Muscle of arm (tissue), 12 donors: ENCODE measurements around the gene ECHS1. TPM values are rescaled to one million over a fixed set of nuclear protein-coding genes. Genes with fewer than 3 reads are reported as not detected.
"Not testable (repeated sequence)": the region's sequence is repeated elsewhere in the genome, so short reads cannot be mapped to it uniquely, and the experiment has no call there.

Source experiments
- DNase-seq: peaks from one replicate; pipeline ENCODE4 v3.0.0-alpha.2; 2013
- polyA plus RNA-seq, 12 donors: library from polyadenylated mRNA; unstranded; fragments of 120-200 nt; gene quantifications; one replicate each; pipeline ENCODE4 v1.2.1, GENCODE V29; 2013; ENCODE audit not compliant: insufficient read length in 12 of 12

ECHS1 gene
- polyA plus RNA-seq, 12 donors = 62.5 to 133 (median 117) TPM; not detected in 1

DNA sequence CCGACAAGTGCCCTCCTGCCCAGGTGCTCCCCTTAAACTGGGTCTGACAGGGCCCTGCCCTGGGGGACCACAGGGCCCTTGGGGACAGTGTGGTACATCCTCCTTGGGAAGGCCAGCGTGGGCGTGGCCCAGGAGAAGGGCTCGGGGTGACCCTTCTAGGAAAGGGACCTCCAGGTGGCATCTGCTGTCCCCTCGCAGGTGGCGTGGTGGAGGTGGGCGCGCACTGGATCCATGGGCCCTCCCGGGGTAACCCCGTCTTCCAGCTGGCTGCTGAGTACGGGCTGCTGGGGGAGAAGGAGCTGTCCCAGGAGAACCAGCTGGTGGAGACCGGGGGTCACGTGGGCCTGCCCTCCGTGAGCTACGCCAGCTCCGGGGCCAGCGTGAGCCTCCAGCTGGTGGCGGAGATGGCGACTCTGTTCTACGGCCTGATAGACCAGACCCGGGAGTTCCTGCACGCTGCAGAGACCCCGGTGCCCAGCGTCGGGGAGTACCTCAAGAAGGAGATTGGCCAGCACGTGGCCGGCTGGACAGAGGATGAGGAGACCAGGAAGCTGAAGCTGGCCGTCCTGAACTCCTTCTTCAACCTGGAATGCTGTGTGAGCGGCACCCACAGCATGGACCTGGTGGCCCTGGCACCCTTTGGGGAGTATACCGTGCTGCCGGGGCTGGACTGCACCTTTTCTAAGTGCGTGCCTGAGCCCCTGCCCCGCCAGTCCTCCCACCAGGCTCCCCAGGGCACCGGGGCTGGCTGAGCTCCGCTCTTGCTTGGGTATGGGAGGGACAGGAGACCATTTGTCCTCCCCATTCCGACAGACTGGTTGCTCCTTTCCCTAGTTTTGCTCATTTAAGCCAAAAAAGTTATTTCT is 6.9 kb upstream of the ECHS1 start:
- no peak for DNase-seq

DNA sequence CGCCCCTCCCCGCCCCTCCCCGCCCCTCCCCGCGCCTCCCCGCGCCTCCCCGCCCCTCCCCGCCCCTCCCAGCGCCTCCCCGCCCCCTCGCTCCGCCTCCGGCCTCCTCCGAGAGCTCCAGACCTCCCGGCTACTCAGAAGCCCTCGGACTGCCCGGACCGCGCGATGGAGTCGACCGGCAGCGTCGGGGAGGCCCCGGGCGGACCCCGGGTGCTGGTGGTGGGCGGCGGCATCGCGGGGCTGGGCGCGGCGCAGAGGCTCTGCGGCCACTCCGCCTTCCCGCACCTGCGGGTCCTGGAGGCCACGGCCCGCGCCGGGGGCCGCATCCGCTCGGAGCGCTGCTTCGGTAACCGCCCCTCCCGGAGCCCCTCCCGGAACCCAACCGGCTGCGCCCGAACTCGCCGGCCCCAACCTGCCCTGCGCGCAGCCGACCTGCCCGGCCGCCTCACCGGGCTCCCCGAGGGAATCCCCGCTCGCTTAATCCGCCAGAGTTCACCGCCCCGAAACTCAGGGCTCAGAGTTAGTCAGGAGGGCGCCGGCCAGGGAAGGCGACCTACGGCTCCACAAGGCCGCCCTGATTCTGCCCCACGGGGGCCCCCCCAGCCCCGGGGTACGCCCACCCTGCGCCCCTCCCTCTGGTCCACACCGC is 6.1 kb upstream of the ECHS1 start, which contains the start of gene PAOX:
PAOX (plus strand) TSS at position 111 of the 649 bp plus-strand sequence; CDS start at position 166, 55 bp downstream.
- no peak for DNase-seq

DNA sequence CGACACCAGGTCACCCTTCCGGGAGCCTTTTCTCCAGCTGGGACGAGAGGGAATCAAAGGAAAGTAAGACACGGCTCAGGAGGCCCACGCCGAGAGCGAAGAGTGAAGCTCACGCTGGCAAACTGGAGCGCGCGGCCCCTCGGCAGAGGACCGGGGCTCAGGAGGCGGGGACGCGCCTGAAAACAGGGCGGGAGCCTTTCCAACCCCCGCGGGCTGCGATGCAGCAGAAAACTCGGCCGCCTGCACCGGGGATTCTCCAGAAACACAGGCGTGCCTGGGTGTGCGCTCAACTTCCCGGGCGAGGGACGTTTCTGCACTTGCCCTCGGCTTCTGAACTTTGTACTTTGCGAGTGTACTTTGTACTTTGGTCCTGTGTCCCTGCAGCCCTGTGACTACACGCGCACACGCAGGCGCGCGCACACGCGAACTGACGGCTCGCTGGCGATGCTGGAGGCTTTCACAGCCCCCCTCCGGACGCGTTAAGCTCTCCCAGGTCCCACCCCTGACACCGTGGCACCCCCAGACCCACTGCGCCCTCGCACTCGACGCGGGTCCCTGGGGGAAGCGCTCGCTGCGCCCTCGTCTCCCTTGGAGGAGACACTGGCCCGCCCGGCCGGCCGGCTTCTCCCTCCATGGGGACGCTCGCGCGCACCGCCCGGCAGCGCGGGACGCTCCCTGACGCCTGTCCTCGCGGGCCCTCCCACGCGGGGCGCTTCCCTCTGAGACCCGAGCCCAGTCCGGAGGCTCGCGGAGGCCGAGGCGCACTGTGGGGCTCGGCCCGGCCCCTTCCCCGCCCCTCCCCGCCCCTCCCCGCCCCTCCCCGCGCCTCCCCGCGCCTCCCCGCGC is 5.3 kb upstream of the ECHS1 start:
- DNase-seq = peak; percentile 69

DNA sequence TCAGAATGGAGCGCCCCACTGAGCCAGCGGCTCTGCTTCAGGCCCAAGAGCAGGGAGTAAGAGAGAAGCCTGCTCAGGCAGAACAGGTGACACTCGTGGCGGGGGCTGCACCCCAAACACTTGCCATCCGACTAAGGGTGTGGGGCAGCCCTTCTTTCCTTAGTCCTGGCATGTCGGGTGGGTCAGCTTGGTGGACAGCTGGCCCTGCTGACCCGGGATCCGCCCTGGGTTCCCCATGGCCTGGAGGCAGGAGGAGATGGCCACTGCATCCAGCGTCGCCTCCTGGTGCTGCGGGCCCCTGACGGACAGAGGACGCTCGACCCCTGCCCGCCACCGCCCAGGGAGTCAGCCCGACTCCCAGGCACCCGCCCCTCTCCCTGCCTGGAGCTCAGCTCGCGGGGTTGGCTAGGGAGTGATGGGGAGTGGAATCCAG is 4.7 kb upstream of the ECHS1 start:
- DNase-seq = no peak

DNA sequence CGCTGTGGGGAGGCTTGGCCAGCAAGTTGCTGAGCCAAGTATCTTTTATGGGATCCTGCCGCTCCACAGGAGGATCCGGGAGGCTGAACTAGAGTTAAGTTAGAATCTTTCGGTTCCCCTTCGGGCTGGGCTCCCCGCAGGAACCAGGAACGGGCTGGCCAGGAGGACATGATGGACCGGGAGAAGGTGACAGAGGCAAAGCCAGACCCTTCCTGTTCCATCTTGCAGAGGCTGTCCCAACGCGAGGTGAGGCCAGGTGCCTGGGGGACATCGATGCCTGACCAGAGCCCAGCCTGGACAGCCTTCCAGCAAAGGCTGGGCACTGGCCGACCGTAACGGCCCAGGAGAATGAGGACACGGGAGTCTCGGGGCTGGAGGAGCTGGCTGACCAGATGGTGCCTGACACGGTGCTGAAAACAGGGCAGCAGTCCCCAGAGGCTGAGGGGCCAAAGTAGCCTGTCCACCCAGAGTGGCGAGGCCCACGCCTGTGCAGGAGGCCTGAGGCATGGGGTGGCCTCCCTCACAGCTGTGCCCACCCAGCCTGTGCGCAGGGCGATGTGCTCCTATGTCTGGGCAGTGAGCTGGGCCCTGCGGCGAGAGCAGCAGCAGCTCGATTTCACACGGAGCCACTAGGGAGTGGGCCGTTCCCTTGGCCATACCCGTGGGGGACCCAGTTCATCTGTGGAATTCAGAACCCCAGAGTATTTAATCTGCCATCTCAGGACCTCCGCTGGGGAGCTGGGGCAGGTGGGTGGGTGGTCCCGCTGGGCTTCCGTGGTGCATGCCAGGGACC is 4.1 kb upstream of the ECHS1 start:
- DNase-seq = no peak

DNA sequence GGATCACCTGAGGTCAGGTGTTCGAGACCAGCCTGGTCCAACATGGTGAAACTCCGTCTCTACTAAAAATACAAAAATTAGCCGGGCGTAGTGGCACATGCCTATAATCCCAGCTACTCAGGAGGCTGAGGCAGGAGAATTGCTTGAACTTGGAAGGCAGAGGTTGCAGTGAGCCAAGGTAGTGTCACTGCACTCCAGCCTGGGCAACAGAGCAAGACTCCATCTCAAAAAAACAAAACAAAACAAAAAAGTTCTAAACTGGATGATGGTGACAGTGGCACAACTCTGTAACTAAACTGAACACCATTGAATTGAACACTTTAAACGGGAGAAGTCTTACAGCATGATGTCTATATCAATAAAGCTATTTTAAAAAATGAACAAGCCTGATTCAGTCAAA is 3.0 kb upstream of the ECHS1 start:
- not testable (repeated sequence) for DNase-seq

DNA sequence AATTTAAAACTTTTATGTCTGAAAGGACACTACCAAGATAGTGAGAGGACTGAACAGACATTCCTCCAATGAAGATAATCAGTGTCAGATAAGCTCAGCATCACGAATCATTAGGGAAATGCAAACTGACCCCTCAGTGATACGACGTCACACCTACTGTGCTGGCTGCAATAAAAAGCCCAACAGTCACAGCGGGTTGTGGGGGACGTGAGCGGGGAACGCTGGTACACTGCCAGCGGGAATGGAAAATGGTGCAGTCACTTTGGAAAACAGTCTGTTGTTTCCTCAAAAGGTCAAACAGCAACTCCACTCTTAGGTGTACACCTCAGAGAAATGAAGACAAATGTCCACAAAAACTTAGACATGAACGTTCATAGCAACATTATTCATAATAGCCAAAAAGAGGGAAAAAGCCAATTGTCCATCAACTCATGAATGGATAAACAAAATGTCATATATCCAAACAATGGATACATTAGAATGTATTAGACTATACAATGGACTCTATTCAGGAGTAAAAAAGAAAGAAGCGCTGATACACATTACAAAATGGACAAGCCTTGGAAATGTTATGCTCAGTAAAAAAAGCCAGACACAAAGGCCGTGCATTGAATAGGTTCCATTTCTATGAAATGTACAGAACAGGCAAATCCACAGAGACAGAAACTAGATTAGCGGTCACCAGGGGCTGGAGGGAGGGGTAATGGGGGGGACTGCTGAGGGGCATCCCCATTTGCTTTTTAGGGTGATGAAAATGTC is 2.4 kb upstream of the ECHS1 start:
- no peak for DNase-seq

DNA sequence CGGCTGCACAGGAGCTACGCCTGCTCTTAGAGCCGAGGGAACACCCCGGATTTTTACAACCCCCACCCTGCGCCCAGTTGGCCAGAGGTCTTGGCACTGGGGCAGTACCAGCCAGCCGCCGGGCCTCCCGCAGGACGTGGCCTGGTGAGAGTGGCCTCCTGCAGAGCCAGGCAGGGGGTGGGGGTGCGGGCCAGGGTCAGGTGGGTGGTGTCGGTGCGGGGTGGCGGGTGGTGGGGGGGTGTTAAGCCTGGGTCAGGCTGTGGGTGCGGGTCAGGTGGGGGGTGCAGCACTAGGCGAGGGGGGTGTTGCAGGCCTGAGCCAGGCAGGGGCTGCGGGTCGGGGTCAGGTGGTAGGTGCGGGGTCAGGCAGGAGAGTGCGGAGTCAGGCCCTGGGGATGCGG is 647 bp downstream of the ECHS1 start:
- no peak for DNase-seq

DNA sequence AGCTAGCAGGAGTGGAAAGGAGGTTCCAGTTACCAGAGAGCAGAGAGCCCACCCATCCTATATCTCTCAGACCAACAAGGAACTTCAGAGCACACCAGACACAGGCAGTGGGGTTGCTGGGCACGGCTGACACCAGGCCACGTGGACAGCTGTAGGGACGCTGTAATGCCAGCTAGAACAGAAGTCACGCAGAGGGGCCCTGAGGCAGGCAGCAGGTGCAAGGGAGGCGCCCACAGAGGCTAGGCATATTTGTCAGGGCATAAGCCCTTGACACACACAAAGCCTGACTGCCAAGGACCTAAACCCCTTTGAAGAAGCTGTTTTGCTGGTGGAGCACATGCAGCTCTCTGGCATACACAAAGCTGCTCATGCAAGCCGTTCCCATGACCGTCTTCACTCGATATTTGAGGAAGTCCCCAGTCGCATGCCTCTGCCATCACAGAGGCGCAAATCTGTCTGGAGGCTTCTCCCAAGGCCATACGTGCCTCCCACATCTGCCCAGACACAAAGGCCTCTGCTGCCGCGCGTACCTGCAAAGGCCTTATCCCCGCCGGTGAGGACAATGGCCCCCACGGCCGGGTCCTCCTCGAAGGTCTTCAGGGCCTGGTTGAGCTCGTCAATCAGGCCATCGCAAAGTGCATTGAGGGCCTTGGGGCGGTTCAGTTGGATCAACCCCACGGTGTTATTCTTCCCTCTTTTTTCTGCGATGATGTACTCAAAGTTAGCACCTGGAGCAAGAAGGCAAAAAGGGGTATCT is 2.9 kb downstream of the ECHS1 start:
- no peak for DNase-seq

DNA sequence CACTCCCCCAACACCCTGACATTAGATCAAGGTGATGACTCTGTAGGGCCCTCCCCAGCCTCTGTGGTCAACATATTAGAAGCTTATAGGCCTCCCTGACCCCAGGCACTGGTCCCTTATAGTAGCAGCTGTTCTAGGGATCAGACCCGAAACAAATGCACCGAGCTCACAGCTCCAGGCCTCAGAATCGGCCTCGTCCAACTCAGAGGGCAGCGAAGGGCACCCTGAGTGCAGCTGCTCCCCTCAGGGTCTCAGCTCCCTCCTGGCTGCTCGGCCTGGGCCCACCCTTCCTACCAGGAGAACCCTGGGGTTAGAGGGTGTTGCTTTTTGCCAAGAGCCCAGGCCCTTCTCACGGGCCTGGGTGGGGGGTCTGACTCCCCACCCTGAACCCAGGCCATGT is 5.0 kb downstream of the ECHS1 start:
- no peak for DNase-seq

DNA sequence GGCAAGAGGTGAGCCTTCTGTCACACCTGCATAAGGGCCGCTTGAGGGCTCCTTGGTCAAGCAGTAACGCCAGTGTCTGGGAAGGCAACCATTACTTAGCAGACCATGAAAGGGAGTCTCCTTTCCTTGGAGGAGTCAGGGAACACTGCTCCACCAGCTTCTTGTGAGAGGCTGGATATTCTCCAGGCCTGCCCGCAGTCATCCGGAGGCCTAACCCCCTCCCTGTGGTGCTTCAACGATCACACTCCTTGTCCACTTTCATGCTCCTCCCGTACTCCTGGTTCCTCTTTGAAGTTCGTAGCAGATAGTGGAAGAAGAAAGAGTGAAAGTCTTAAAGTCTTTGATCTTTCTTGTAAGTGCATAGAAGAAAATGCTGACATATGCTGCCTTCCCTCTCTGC is 5.7 kb downstream of the ECHS1 start:
- DNase-seq = not testable (repeated sequence)

DNA sequence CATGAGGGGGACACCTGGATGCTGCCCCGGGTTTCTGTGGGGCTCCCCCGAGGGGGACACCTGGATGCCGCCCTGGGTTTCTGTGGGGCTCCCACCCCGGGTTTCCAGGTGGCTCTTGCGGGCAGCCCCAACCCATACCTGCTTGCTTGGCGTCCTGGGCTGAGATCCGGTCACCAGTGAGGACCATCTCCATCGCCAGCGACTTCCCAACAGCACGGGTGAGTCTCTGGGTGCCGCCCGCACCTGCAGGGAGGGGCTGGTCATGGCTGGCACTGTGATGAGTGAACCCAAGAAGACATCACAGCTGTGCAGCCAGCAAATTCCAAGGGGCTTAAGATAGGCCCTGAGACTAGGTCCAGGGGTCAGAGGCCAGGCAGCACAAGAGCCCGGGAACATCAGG is 6.4 kb downstream of the ECHS1 start:
- DNase-seq = no peak

DNA sequence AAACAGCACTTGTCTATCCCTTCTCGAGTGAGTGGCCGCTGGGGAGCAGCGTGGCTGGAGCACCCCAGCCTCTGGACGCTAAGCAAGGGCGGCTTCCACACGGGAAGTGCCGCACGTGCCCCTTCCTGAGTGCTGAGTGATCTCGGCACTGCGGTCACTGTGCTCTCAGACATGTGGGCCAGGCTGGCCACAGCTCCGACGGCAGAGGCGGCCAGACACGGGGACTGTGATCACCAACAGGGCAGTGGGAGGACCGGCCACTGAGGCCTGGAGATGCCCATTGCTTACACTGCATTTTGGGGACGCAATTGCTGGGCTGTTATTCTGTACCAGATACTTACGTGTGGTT is 7.0 kb downstream of the ECHS1 start:
- DNase-seq = no peak

DNA sequence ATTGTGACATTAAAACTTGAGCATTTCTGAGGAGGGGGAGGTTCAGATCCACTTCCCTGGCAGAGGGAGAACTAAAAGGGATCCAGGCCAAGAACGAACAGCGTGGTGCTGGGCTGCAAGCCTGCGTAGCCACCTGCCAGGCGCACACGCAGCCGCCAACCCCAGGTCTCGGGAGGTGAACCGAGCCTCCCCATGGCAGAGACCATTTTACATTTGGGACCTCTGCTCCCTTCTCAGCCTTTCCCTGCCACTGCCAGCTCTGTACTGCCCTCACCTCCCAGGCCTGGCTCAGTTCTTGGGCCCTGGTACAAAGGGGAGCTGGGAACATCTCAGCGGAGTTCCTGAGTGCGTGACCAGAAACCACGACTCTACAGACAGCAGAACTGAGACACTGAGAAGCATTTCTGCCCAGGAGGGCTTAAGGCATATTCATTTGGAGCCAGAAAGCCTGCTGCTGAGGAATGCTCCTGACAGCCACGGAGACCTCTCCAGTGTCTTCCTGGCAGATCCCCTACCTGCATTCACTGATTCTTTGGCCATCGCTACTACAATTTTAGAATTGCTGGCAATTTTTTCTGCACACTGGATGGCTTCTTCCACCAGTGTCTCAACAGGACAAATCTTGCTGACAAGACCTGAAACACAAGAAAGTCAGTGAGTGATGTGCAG is 7.6 kb downstream of the ECHS1 start:
- no peak for DNase-seq

DNA sequence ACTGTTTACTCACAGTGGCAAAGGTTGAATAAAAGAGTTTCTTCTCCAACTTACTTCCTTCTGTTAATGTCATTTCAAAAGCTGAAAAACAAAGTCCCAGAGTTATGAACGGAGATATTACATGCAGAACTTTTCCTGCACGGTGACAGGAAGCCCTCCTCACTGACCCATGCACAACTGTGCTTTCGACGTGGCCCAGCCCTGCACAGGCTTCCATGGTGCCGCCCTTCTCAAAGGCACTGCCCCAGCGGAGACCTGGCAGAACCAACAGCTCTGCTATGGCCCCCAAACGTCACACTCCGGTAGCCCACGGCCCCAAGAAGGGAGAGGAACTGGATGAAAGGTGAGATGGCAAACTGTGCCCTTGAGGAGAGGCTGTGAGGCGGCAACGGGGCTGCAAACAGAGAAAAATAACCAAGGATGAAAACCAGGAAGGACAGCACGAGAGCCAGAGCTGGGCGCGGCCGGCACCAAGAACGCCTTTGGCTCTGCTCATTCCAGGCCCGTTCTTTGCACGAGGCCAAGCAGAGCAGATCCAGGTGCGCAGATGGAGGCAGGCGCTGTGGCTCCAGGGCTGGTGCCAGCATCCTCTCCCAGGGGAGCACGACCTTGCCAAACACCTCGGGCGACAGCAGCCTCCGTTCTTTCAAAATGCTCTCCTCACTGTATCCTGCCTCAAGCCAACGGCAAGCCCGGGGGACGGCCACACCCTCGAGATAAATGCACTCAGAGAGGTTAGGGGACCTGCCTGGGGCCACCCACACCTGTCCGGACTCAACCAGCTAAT is 8.3 kb downstream of the ECHS1 start:
- no peak for DNase-seq

DNA sequence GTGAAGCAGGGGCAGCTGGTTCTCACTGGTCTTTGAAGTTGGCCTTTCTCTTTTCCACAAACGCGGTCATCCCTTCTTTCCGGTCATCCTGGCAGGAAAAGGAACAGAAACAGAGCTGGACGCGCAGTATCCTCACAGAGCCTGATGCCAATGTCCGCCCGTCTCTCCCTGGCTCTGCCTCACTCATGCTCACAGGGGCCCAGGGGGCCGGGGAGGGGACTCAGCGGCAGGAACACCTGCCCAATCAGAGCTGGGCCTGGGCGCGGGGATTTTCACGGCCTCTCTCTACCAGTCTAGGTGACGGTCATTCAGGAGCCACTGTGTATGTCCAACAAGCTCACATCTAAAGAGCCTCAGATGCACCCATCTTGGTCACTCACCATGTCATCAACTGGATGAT is 10.3 kb downstream of the ECHS1 start:
- DNase-seq = no peak

DNA sequence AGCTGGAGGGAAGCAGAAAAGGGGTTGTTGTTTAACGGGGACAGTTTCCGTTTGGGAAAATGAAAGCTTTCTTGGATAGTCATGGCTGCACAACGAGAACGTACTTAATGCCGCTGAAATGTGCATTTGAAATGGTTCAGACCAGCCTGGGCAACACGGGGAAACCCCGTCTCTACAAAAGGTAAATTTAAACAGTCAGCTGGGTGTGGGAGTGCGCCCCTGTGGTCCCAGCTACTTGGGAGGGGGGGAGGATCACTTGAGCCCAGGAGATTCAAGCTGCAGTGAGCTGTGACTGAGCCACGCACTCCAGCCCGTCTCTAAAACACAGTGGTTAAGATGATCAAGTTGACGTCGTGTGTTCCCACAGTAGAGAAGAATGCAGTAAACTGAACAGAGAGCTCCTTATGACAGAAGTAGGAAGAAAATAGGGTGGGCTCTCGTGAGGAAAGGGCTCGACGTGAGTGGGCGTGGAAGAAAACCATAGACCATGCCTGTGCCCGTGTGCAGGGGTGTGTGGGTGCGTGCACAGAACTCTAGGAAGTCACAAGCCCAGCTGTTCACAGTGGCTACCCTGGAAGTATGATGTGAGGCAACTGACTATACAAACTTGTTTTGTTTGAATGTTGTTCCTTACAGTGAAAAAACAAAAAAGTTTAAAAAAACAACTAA is 11.2 kb downstream of the ECHS1 start:
- no peak for DNase-seq

DNA sequence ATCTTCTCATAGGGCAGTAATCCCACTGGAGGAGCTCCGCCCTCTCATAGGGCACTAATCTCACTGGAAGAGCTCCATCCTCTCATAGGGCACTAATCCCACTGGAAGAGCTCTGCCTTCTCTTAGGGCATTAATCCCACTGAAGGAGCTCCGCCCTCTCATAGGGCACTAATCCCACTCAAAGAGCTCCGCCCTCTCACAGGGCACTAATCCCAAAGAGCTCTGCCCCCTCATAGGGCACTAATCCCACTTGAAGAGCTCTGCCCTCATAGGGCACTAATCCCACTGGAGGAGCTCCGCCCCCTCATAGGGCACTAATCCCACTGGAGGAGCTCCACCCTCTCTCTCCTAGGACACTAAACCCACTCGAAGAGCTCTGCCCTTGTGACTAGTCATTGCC is 11.9 kb downstream of the ECHS1 start:
- DNase-seq = no peak
